Loucy (cell line): Measurements from ENCODE around the gene MLXIPL.

Experiments
- H2AFZ ChIP-seq: fragments of 200-600 bp; sonication (generic); 2 replicates; pipeline ENCODE4 v1.6.0; 2016; ENCODE audit warnings: antibody characterized with exemption, mild to moderate bottlenecking, low read length, moderate library complexity
- H3F3A ChIP-seq: fragments of 200-600 bp; 2 replicates; pipeline ENCODE4 v1.6.0; 2016; ENCODE audit warnings: antibody characterized with exemption, low read depth, mild to moderate bottlenecking
- H3K27me3 ChIP-seq: fragments of 200-600 bp; sonication (generic); 2 replicates; pipeline ENCODE4 v1.6.1; 2014; ENCODE audit warnings: low read length, mild to moderate bottlenecking; ENCODE audit not compliant: insufficient read depth, poor library complexity, severe bottlenecking
- H3K36me3 ChIP-seq: fragments of 200-600 bp; sonication (generic); 2 replicates; pipeline ENCODE4 v1.6.1; 2016; ENCODE audit warnings: low read length; ENCODE audit not compliant: insufficient read depth
- H3K4me1 ChIP-seq: fragments of 200-600 bp; sonication (generic); 2 replicates; pipeline ENCODE4 v1.5.1; 2014; ENCODE audit warnings: low read length, mild to moderate bottlenecking; ENCODE audit not compliant: insufficient read depth, poor library complexity, severe bottlenecking
- H3K4me2 ChIP-seq: fragments of 200-600 bp; sonication (generic); 2 replicates; pipeline ENCODE4 v1.6.0; 2014; ENCODE audit warnings: antibody characterized with exemption, low read length, low read depth, mild to moderate bottlenecking; ENCODE audit not compliant: poor library complexity, severe bottlenecking
- H3K4me3 ChIP-seq: fragments of 200-600 bp; sonication (generic); 2 replicates; pipeline ENCODE4 v1.5.1; 2014; ENCODE audit warnings: low read length, mild to moderate bottlenecking, mixed read lengths; ENCODE audit not compliant: poor library complexity, severe bottlenecking
- H3K79me2 ChIP-seq: fragments of 200-600 bp; sonication (generic); 2 replicates; pipeline ENCODE4 v1.6.1; 2014; ENCODE audit warnings: low read length; ENCODE audit not compliant: insufficient read depth
- H3K9ac ChIP-seq: fragments of 200-600 bp; sonication (generic); 2 replicates; pipeline ENCODE4 v1.6.0; 2014; ENCODE audit warnings: mild to moderate bottlenecking, low read depth, low read length, moderate library complexity; ENCODE audit not compliant: poor library complexity, severe bottlenecking
- H3K9me2 ChIP-seq: fragments of 200-600 bp; sonication (generic); replicated peaks from 2 replicates; pipeline ENCODE4 v1.6.1; 2016; ENCODE audit warnings: low read depth, low read length, mixed read lengths
- H3K9me3 ChIP-seq: fragments of 200-600 bp; sonication (generic); 2 replicates; pipeline ENCODE4 v1.6.1; 2014; ENCODE audit warnings: mild to moderate bottlenecking, antibody characterized with exemption, low read length, low read depth; ENCODE audit not compliant: insufficient read depth
- H4K20me1 ChIP-seq: fragments of 200-600 bp; sonication (generic); 2 replicates; pipeline ENCODE4 v1.6.0; 2014; ENCODE audit warnings: antibody characterized with exemption, low read length, mild to moderate bottlenecking; ENCODE audit not compliant: insufficient read depth, poor library complexity, severe bottlenecking
- CTCF ChIP-seq: fragments of 200-600 bp; sonication (generic); conservative IDR thresholded peaks from 2 replicates; pipeline ENCODE4 v1.5.1; 2014; ENCODE audit warnings: mild to moderate bottlenecking, antibody characterized with exemption, low read length
- EZH2phosphoT487 ChIP-seq: fragments of 200-600 bp; IDR thresholded peaks from 2 replicates; pipeline ENCODE4 v1.6.1; 2018; ENCODE audit warnings: antibody characterized with exemption, mild to moderate bottlenecking, moderate library complexity, borderline replicate concordance

The MLXIPL gene

GRCh38 chr7:73606801-73607691 is 17.3 kb downstream of the MLXIPL start:
- Histone ChIP-seq H3K9ac (no peak overlapping the region), H3K4me1 (no peaks in the 10 kb centered on the region), H3K4me3 (no peak overlapping the region), H3K9me2 (no peaks in the 10 kb centered on the region), H3K4me2 (no peak overlapping the region), H3K79me2 (no peaks in the 10 kb centered on the region), H3K9me3 (no peaks in the 10 kb centered on the region), H4K20me1 (no peaks in the 10 kb centered on the region), H2AFZ (no peak overlapping the region), H3F3A (no peaks in the 10 kb centered on the region), H3K27me3 (no peaks in the 10 kb centered on the region), H3K36me3 (no peaks in the 10 kb centered on the region)
- TF ChIP-seq CTCF, result peak; percentile 95
- TF ChIP-seq EZH2phosphoT487, result no peak

DNA sequence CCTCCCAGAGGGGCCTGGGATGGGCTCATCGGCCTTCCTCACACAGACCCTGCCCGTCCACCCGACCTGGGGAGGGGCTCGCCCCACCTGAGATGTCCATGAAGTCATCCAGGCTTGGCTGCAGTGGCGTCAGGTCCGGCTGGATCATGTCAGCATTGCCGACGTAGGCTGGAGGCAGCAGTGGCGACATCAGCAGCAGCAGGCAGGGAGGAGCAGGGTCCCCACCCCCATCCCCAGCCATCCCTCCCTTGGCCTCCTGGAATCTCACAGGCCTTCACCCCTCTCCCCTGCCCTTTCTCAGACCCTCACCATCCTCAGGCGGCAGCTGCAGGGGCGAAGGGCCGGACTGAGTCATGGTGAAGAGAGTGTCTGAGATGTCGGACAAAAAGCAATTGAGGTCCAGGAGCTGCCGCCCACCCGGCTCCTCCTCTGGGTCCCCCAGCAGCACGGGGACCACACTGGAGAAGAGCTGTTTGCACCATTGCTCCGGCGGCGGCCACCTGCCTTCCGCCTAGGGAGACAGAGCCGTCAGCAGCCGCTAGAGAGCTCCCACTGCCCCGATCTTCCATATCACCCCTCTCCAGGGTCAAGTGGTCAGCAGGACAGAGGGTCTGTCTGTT is 18.6 kb downstream of the MLXIPL start:
- H3K27me3 ChIP-seq, result no peaks in the 10 kb centered on the region
- no peak for TF ChIP-seq EZH2phosphoT487
- TF ChIP-seq CTCF, result no peak
- H3K9me3 ChIP-seq, result no peaks in the 10 kb centered on the region
- H3K9ac ChIP-seq, result no peak overlapping the region
- no peak overlapping the region for H2AFZ ChIP-seq
- H3K4me1 ChIP-seq, result no peaks in the 10 kb centered on the region
- H3K36me3 ChIP-seq, result no peaks in the 10 kb centered on the region
- no peak overlapping the region for H3K4me3 ChIP-seq
- no peaks in the 10 kb centered on the region for H3F3A ChIP-seq
- H4K20me1 ChIP-seq, result no peaks in the 10 kb centered on the region
- no peaks in the 10 kb centered on the region for H3K9me2 ChIP-seq
- no peaks in the 10 kb centered on the region for H3K79me2 ChIP-seq
- no peak overlapping the region for H3K4me2 ChIP-seq

DNA sequence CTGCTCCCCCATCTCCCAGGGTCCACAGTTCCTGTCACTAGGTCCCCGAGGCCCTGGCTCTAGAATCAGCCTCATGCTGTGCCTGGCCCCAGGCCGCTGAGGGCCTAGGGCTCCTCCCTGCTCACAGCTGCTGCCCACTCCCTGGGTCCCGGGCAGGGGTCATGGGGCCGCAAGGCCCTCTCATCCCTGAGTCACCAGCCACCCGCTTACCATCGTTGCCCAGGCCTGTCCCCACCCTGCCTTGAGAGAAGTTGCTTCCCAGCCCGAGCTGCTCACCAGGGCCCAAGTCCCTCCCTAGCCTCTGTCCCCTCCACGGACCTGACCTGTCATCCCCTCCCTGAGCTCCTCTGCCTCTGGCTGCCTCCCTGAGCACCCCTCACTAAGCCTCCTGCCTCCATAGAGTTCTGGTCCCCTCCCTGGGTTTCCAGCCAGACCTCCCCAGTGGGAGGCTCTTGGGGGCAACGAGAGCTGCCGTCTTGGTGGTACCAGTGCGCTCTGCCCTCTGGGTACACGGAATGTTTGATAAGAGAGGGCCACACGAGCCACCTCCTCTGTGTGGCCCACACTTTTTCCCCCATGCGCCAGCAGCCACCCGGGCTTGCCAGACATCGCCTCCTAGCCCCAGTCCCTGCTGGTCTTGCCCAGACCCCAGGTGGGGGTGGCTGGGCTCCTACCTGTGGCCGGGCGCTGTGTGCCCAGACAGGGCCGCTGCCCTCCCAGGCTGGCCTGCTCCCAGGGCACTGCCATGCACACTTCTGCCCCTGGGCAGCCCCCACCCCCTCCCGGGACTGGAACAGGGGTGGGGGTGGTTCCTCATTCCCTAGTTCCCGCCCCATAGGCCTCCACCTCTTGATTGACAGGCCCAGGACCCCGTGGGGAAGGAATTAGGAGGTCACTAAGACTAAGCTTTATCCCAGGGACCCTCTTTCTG is 21.3 kb downstream of the MLXIPL start:
- Histone ChIP-seq H3F3A (no peaks in the 10 kb centered on the region), H3K27me3 (no peaks in the 10 kb centered on the region), H3K9me2 (no peaks in the 10 kb centered on the region), H3K9ac (no peak overlapping the region), H2AFZ (no peak overlapping the region), H3K9me3 (no peaks in the 10 kb centered on the region), H4K20me1 (no peaks in the 10 kb centered on the region), H3K4me1 (no peaks in the 10 kb centered on the region), H3K79me2 (no peaks in the 10 kb centered on the region), H3K36me3 (no peaks in the 10 kb centered on the region), H3K4me2 (no peak overlapping the region), H3K4me3 (no peak overlapping the region)
- TF ChIP-seq EZH2phosphoT487, result no peak
- no peak for TF ChIP-seq CTCF
